ENCODE results near the gene PARP8.
"Not testable (repeated sequence)": the region's sequence is repeated elsewhere in the genome, so short reads cannot be mapped to it uniquely, and the experiment has no call there.

PARP8 gene

DNA sequence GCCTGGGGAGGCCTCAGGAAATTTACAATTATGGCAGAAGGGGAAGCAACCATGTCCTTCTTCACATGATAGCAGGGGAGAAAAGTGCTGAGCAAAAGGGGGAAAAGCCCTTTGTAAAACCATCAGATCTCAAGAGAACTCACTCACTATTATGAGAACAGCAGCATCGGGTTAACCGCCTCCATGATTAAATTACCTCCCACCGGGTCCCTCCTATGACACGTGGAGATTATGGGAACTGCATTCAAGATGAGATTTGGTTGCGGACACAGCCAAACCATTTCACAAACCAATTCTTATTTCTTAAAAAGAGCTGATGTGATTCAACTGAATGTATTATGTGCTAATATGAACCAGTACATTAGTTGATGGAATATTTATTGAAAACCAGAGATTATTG lies 63.9 kb downstream of the PARP8 start:
- no peak for DNase-seq

DNA sequence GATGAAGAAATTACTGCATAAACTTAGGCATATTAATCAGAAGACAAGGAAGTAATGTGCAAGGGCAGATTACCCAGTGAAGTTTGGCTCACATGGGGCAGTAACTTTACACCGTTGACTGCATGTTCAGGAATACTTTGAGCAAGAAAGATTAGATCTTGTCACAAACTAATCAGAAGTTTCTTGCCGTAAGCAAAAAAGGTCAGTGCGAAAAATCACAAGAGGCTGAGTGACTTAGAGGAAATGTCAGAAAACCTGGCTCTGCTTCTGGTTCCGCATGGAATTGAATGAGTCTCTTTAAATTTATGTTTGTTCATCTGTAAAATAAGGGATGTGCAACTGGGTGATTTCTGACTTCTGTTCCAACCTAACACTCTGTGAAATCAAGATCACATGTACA lies 64.4 kb downstream of the PARP8 start:
- no peak for DNase-seq

DNA sequence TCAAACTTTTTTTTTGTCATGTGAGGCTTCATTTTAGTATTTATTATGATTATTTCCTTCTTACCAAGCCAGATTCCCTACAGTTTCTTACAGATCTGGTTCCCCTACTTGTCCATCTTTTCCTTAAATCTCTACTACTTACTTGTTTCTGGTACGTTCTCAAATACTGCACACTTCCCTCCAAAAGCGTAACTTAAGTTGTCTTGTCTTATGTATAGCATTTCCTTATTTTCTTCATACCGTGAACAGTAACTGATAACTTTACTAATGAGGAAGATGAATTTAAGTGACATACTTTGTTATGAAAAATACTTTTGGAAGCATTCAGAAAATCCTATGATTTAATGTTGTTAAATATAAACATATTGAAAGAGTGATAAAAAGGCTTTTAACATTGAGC lies 67.3 kb downstream of the PARP8 start:
- DNase-seq = no peak

DNA sequence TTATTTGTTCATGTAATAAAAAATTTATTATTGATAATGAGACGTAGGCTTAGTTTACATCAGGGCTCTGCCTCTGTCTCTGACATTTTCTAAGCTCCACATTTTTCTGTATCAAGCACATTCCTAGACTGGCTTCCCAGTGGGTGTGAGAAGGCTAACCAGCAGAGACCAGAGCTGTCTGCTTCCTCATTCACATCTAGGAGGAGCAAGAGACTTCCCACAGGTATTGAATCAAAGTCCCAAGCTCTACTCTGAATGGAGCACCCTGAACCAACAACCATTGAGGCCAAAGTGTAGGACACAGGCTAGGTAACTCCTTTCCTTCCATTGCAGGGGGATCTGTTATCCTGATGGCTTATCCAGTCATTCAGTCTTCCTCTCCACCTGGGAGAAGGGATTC lies 72.4 kb downstream of the PARP8 start:
- no peak for DNase-seq

DNA sequence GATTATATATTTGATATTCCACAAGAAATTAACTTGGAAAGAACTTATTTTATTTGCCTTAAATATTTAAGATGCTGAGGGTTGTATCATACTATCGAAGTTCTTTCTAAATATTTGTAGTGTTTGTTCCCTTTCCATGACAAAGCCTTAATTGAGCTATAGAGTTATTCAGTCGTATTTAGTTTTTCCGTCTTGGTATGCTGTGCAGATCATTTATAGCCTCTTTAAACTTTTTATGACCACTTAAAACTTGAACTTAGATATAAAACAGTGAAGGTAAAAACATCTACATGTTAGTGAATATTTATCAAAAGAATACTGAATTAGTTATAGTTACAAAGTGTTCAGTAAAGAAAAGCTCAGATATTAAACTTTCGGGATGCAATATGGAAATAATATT lies 74.4 kb downstream of the PARP8 start:
- no peak for DNase-seq

DNA sequence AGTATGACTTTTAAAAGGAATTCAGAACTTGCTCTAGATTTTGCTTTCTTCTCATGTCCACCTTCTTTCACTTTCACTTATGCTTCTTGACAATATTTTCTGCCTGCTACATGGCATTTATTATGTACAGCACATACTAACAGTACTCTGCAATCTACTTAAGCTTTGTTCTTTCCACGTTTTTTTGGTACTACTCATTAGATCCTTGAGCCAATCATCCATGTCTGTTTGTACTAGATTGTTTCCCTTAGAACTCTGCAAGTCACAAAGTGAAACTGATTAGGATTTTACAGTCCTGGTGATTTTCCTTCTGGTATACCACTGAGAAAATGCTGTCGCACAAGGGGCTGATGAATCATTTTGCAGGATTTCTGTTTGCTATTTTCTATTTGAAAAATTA lies 78.3 kb downstream of the PARP8 start:
- no peak for DNase-seq

DNA sequence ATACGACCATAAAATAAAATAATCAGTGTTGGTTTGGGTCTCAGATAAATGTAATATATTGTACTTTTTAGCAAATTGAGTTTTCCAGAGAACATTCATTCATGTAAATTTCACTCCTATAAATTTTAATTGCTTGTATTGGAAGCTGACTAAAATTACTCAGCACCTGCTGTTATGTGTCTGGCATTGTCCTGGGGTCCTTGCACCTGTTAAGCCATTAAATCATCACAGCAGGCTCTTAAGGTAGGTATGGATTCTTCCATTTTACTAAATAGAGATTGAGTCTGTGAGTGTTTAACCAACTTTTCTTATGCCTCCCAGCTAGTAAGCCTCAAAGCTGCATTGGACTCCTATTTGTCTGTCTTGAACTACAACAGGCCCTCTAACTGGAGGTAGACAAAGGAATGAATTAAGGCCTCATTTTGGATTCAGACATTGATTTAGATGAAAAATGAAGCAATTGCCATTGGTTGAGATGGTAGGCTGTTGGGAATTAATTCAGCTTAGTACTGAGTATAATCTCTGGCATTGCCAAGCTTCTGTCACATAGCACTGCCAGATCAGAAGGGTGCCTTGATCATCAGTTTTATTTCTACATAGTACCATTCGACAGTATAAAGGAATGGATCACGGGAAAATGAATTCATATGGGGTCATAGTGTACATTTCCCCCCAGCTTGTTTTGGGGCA lies 78.9 kb downstream of the PARP8 start:
- no peak for DNase-seq

DNA sequence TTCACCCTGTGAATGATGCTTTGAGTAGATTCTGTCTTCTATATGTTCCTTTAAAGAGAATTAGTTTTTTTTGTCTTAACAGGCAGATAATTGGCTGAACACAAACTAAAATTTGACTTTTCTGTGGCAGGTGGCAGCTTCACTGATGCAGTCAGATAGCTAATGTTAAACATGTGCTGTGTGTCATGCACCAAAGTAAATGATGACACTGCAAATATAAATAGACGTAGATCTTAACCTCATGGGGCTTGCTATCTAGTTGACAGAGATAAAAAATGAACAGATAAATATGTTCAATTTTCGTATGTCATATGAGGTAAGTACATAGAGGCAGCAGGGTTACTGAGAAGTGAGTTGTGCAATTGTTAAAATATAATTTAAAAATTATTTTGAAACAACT lies 82.7 kb downstream of the PARP8 start:
- no peak for DNase-seq

DNA sequence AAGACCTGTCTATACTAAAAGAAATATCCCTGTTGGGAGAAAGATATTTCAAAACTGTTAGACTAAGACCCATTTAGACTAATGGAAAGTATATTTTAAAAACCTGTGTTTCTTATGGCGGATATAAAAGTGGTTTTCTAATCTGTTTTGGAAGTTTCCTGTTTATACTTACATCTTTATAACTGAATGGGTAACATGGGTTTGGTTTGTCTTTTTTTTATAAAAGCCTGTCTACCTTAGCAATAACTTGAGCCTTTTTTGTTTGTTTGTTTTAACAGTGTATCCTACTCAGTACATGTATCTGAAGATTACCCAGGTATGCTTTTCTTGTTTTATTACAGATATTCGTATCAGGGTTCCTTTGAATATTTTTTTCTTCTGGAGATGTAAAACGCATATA lies 83.4 kb downstream of the PARP8 start:
- no peak for DNase-seq

DNA sequence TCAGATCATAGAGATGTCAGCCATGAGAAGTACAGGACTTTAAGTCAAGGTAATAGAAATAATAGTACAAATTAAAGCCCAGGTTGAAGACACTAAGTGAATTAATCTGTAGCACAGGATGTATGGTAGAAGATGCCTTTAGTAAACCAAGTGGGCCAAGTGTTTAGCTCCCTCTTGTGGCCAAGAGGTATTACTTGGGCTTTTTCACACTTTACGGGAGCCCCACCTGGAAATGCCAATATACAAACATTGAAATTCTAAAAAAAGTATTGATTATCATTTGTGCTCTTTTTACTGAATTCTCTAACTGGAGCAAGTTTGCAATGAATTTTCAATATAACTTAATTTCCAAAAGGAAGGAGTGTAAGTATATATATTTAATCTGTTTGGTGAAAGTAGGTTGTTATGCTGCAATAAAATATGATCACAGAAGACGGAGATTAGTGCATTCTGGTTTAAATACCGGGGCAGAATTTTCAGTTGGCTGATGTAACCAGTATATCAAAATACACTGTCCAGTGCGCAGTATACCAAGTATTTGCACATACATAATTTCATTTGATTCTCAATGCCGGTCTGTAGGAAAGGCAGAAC lies 84.7 kb downstream of the PARP8 start:
- DNase-seq = no peak

DNA sequence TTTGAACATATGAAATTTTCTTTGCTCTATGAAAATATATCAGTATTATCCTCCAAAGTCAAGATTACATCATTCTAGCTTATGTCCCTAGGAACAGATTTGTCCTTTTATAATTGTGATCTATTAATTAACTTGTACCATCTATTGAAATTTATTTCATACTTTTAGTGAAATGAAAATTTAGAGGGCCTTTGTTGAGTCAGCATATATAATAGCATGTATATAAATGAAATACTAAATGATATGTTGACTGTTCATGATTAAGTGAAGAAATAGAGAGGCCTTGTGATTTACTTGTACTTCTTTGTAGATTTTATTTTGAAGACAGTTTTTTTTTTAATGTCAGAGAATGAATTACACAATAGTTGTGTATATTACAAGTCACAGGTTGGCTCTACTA lies 86.4 kb downstream of the PARP8 start:
- no peak for DNase-seq

DNA sequence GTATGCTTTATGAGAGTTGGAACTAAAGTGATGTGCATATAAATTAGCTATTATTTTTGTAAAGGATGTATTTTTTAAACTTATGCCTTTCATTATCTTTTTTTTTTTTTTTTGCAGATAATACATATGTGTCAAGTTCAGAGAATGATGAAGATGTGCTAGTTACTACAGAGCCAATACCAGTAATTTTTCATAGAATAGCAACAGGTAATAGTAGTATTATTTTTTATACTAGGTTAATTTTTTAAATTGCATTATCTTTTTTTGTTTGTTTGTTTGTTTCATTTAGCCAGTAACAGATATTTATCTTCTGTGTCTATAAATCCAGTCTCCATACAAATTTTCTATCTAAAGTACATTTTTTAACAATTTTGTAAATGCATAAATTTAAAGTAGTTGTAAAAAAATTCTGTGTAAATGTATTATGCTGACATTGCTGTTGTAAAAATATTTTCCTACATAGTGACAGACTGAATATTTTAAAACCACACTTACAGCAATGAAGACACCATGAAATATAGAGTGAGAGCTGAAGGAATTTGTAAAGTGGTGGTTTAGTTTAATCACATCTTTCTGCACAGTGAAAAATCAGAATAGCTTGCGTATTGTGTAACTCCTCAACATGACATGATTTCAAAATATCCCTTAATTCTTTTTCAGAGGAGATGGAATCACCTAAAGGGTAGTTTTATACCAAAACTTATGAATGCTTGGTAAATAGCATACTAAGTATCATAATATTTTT lies 93.3 kb downstream of the PARP8 start:
- no peak for DNase-seq

DNA sequence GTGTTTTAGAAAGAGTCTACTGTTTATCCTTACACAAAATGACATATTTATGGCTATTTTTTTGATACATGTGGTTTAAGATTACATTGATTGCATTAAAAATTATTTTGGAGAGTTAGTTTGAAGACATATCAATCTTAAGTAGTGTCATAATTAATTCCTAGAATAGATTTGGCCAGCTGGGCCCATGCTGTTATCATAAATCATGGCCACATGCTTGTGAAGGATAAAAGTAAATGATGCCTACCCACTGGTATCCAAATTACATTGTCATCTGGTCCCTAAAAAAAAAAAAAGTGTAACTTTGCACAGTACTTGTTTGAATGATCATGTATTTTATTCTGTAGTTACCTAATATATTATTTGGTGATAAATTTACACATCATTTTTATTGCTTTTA lies 96.9 kb downstream of the PARP8 start:
- no peak for DNase-seq

DNA sequence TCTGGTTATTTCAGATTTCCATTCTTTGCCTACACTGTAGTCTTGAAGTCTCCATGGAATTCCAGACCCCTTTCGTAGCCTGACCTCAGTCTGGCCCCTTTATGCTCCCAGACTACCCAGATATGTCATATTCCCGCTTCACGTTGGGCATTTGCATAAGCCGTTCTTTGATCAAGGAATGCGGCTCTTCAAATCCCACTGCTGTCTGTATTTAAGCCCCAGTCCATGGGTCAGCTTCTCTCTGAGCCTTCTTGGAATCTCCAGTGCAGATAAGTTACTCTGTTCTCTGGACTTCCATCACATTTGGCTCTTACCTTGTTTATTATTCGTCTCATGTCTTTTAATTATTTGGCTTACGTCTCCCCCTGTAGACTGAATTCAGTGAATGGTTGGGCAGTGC lies 97.4 kb downstream of the PARP8 start:
- no peak for DNase-seq

DNA sequence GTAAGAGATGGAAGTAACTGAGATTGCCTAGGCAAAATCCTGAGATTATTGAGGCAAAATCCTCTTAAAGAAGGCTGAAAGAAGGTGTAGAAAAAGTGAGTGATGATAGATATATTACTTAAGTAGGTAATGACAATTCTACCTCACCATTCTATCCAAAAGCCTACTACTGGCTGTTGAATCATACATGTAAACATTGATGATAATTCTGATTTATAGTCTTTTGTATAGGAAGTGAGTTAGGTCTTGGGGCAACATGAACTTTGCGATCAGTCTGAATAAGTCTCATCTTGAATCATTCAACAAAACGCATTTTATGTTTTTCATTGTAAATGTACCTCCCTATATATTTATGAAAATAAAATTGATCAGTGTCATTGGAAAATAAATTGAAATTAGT lies 99.6 kb downstream of the PARP8 start:
- no peak for DNase-seq

DNA sequence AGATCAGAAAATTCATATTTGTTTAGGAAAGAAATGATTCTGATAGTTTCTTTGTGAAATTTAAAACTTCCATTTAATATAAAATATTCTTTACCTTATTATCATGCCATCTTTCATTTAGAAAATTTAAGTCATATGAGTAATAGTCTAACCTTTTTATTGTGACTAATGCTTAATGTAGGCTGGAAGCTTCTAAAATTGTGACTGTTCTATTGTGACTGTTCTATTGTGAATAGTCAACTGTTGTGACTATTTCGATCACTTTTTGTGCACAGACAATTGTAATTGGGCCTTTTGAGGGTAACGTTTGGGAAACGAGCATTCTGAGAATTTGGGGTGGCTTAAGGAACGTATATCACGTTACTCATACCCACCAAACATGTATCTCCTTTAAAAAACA lies 100.0 kb downstream of the PARP8 start:
- no peak for DNase-seq

DNA sequence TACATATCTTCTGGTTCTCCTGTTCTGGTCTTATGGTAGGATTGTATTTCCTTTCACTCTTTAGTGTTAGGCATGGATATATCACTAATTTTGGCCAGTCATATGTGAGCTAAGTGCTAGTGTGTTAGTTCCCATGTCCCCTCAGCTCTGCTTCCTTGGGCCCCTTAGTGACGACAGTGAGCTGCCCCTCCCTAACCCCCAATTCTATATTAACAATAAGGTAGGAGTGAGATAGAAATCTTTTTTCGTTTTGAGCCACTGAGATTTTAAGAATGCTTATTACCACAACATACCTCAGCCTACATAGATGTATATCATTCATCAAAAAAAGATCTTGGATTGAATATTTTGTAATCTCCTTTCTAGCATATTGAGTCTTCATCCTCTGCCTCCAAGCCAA lies 100.5 kb downstream of the PARP8 start:
- no peak for DNase-seq

DNA sequence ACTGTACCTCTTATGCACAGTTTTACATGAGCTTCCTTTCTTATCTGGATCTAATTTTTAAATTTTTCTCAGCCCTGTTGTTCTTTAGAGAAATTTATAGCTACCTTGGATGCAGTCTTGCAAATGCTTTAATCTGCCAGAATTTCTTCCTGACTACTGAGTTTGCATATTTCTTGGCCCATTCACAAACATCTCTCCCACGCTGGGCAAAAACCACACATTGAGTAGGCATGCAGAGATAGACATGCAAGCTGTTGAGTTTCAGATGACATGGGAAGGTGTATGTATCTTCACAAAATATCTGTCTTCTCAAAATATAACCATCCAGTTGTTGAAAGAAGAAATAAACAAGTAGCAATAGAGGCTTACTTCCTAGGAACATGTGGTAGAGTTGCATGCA lies 101.2 kb downstream of the PARP8 start:
- no peak for DNase-seq

DNA sequence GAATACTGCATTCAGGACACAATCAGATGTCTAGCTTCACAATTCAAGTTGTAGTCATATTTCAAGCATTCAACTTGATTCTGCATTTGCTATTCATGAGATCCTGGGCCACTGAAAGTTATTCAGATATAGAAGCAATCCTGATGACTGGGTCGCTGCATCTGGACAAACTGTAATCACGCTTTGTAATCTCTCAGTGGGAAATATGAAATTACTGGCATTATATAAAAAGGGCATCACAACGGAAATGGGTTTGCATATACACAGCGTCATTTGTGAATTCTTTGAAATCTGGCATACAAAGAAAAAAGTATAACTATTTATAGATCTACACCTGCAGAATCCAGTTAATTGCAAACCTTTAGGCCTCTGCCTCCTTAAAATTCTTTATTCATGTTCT lies 102.2 kb downstream of the PARP8 start:
- no peak for DNase-seq

DNA sequence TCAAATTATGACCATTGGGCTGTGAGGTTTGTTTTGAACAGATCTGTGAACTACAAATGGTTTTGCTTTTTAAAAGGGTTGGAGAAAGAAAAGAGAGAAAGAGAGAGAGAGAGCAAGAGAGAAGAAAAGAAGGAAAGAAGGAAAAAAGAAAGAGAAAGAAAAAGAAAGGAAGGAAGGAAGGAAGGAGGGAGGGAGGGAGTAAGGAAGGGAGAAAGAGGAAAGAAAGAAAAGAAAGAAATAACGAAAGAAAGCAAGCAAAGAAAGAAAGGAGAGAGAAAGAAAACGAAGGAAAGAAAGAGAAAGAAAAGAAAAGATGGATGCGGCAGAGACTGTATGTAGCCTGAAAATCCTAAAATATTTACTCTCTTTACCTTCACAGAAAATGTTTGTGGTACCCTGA lies 104.0 kb downstream of the PARP8 start:
- DNase-seq = no peak

DNA sequence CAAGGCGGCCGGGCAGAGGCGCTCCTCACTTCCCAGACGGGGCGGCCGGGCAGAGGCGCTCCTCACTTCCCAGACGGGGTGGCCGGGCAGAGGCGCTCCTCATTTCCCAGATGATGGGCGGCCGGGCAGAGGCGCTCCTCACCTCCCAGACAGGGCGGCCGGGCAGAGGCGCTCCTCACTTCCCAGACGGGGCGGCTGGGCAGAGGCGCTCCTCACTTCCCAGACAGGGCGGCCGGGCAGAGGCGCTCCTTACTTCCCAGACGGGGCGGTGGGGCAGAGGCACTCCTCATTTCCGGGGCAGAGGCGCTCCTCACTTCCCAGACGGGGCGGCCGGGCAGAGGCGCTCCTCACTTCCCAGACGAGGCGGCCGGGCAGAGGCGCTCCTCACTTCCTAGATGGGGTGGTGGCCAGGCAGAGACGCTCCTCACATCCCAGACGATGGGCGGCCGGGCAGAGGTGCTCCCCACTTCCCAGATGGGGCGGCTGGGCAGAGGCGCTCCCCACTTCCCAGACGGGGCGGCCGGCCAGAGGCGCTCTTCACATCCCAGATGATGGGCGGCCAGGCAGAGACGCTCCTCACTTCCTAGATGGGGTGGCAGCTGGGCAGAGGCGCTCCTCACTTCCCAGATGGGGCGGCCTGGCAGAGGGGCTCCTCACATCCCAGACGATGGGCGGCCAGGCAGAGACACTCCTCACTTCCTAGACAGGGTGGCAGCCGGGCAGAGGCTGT lies 108.2 kb downstream of the PARP8 start:
- not testable (repeated sequence) for DNase-seq

DNA sequence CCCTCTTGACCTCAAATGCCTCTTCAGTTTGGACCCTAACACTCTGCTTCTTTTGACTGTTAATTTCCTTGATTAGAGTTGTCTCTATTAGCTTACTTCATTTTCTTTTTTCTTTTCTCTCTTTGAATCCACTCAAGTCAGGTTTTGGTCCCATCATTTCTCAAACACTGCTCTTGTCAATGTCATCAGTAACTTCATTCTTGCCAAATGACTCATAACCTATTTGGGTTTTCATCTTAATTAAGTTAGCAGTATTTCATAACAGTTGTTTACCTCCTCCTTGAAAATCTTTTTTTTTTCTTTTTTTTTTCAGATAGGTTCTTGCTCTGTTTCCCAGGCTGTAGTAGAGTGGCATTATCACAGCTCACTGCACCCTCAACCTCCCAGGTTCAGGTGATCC lies 119.6 kb downstream of the PARP8 start:
- no peak for DNase-seq

DNA sequence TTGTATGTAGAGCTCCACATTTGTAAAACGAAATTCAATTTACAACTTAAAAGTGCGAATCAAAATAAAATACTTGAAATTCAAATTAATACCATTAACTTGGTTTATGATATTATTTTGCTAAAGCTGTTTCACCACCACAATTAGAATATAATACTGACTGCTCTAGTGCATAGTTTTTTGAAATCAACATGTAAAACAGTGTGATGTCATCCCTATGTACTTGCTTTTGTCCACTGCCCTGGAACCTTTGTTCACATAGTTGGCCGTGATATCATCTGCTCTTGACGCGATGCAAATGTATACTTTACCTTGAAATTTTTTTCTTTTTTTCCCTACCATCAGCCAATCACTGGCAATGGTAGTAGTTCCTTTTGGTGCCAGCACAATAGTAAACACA lies 125.4 kb downstream of the PARP8 start:
- DNase-seq = no peak

DNA sequence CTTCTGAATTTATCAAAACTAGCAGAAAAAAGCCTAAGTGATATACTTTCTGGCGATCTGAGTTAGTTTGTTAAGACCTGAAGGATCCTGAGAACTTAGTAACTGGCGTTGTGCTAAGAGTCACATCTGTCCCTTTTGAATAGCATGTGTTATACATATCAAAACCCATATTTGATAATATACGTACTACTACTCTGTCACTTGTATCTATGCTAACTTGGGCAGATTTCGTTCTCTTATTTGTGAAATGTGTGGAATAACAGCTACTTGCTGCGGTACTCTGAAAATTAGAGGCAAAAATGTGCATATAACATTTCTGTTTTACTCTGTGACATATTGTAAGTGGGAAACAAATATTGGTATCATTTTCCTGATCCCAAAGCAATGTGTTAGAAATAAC lies 126.4 kb downstream of the PARP8 start:
- no peak for DNase-seq
